HEK293 (cell line): ENCODE data around the gene SERAC1.
A peak's percentile ranks its signal among the peaks of the same experiment; 100 is the strongest.

ENCODE experiments used
- CTCF ChIA-PET: fragments of 350-600 bp; formaldehyde crosslinking; extraction: SDS; loops from one replicate; lab custom pipeline; 2021; ENCODE audit warnings: antibody characterized with exemption; lab: Yijun Ruan, JAX
- POLR2A ChIA-PET: fragments of 300-600 bp; formaldehyde crosslinking; extraction: SDS; loops from one replicate; lab custom pipeline; 2020; ENCODE audit warnings: antibody characterized with exemption, inconsistent platforms; lab: Yijun Ruan, JAX
- H3K27ac ChIP-seq: fragments of 200-500 bp; sonication (Bioruptor generic); 2 replicates; pipeline ENCODE4 v1.5.1; 2014; ENCODE audit warnings: low read depth, low read length, control low read depth, inconsistent platforms; ENCODE audit errors: extremely low read depth
- H3K36me3 ChIP-seq, 2 experiments: fragments of 200-500 bp in 1 of 2; sonication (Bioruptor generic) in 1 of 2; 1 replicate in 1 of 2; 2 replicates in 1 of 2; pipeline ENCODE4 v1.5.1; 2014 to 2017; ENCODE audit warnings: inconsistent platforms in 2 of 2, low read length in 2 of 2; ENCODE audit not compliant: control insufficient read depth in 2 of 2, insufficient read depth in 1 of 2
- H3K4me1 ChIP-seq: fragments of 200-500 bp; sonication (Bioruptor generic); 2 replicates; pipeline ENCODE4 v1.5.1; 2014; ENCODE audit warnings: mild to moderate bottlenecking, low read length, inconsistent platforms; ENCODE audit not compliant: control insufficient read depth, insufficient read depth
- H3K4me3 ChIP-seq: 2 replicates; pipeline ENCODE4 v1.5.1; 2011; ENCODE audit warnings: low read depth, mild to moderate bottlenecking, control low read depth, low read length, moderate library complexity
- H3K9me3 ChIP-seq: fragments of 200-500 bp; sonication (Bioruptor generic); 2 replicates; pipeline ENCODE4 v1.5.1; 2014; ENCODE audit warnings: low read depth, low read length, inconsistent platforms; ENCODE audit not compliant: control insufficient read depth, insufficient read depth
- CTCF ChIP-seq: fragments of 450-650 bp; formaldehyde crosslinking; IDR thresholded peaks from 2 replicates; pipeline ENCODE4 v1.5.1; 2016; ENCODE audit warnings: missing biosample characterization, missing genetic modification characterization
- GLIS2 ChIP-seq: fragments of 450-650 bp; formaldehyde crosslinking; IDR thresholded peaks from 2 replicates; pipeline ENCODE4 v1.5.1; 2016; ENCODE audit warnings: missing biosample characterization, missing genetic modification characterization
- IKZF3 ChIP-seq: fragments of 450-650 bp; IDR thresholded peaks from 2 replicates; pipeline ENCODE4 v1.5.0; 2018; ENCODE audit warnings: missing biosample characterization, mild to moderate bottlenecking, missing genetic modification characterization, moderate library complexity
- ZBTB1 ChIP-seq: fragments of 450-650 bp; formaldehyde crosslinking; IDR thresholded peaks from 2 replicates; pipeline ENCODE4 v1.5.1; 2016; ENCODE audit warnings: missing biosample characterization, missing genetic modification characterization
- ZBTB17 ChIP-seq: fragments of 450-650 bp; formaldehyde crosslinking; IDR thresholded peaks from 2 replicates; pipeline ENCODE4 v1.5.1; 2016; ENCODE audit warnings: missing biosample characterization, missing genetic modification characterization
- ZBTB48 ChIP-seq: fragments of 450-650 bp; formaldehyde crosslinking; IDR thresholded peaks from 2 replicates; pipeline ENCODE4 v1.5.1; 2016; ENCODE audit warnings: missing biosample characterization, missing genetic modification characterization
- ZBTB8A ChIP-seq: fragments of 450-650 bp; formaldehyde crosslinking; IDR thresholded peaks from 2 replicates; pipeline ENCODE4 v1.5.1; 2016; ENCODE audit warnings: missing biosample characterization, missing genetic modification characterization
- ZFHX2 ChIP-seq: fragments of 450-650 bp; formaldehyde crosslinking; conservative IDR thresholded peaks from 2 replicates; pipeline ENCODE4 v1.5.1; 2016; ENCODE audit warnings: missing biosample characterization, missing genetic modification characterization
- ZFP37 ChIP-seq: fragments of 450-650 bp; formaldehyde crosslinking; IDR thresholded peaks from 2 replicates; pipeline ENCODE4 v1.5.1; 2016; ENCODE audit warnings: missing biosample characterization, missing genetic modification characterization
- ZNF121 ChIP-seq: fragments of 450-650 bp; formaldehyde crosslinking; IDR thresholded peaks from 2 replicates; pipeline ENCODE4 v1.5.1; 2016; ENCODE audit warnings: missing biosample characterization, missing genetic modification characterization
- ZNF132 ChIP-seq: fragments of 450-650 bp; formaldehyde crosslinking; IDR thresholded peaks from 2 replicates; pipeline ENCODE4 v1.5.1; 2017; ENCODE audit warnings: missing biosample characterization, missing genetic modification characterization, borderline replicate concordance
- ZNF138 ChIP-seq: fragments of 450-650 bp; formaldehyde crosslinking; IDR thresholded peaks from 2 replicates; pipeline ENCODE4 v1.5.1; 2016; ENCODE audit warnings: missing biosample characterization, missing genetic modification characterization, borderline replicate concordance
- ZNF202 ChIP-seq: fragments of 450-650 bp; formaldehyde crosslinking; IDR thresholded peaks from 2 replicates; pipeline ENCODE4 v1.5.1; 2016; ENCODE audit warnings: missing biosample characterization, missing genetic modification characterization, borderline replicate concordance
- ZNF24 ChIP-seq: fragments of 450-650 bp; formaldehyde crosslinking; IDR thresholded peaks from 2 replicates; pipeline ENCODE4 v1.5.1; 2016; ENCODE audit warnings: missing biosample characterization, missing genetic modification characterization
- ZNF26 ChIP-seq: fragments of 450-650 bp; formaldehyde crosslinking; IDR thresholded peaks from 2 replicates; pipeline ENCODE4 v1.5.1; 2016; ENCODE audit warnings: missing biosample characterization, missing genetic modification characterization
- ZNF274 ChIP-seq, 2 experiments: fragments of 200-500 bp in 1 of 2; fragments of 450-650 bp in 1 of 2; sonication (Bioruptor generic) in 1 of 2; formaldehyde crosslinking in 1 of 2; IDR thresholded peaks; 2 replicates each; pipeline versions ENCODE4 v1.5.1 to v1.6.1; 2014 to 2016; ENCODE audit warnings: borderline replicate concordance in 1 of 2, inconsistent platforms in 1 of 2, low read length in 1 of 2, missing biosample characterization in 1 of 2, missing genetic modification characterization in 1 of 2
- ZNF302 ChIP-seq: fragments of 450-650 bp; formaldehyde crosslinking; IDR thresholded peaks from 2 replicates; pipeline ENCODE4 v1.5.1; 2016; ENCODE audit warnings: missing biosample characterization, missing genetic modification characterization, low read depth
- ZNF473 ChIP-seq: fragments of 450-650 bp; formaldehyde crosslinking; IDR thresholded peaks from 2 replicates; pipeline ENCODE4 v1.5.1; 2017; ENCODE audit warnings: missing biosample characterization, missing genetic modification characterization
- ZNF48 ChIP-seq: fragments of 450-650 bp; formaldehyde crosslinking; IDR thresholded peaks from 2 replicates; pipeline ENCODE4 v1.5.1; 2016; ENCODE audit warnings: missing biosample characterization, missing genetic modification characterization
- ZNF501 ChIP-seq: fragments of 450-650 bp; formaldehyde crosslinking; IDR thresholded peaks from 2 replicates; pipeline ENCODE4 v1.5.1; 2016; ENCODE audit warnings: missing biosample characterization, missing genetic modification characterization
- ZNF654 ChIP-seq: fragments of 450-650 bp; formaldehyde crosslinking; IDR thresholded peaks from 2 replicates; pipeline ENCODE4 v1.5.1; 2016; ENCODE audit warnings: low read depth, missing biosample characterization, missing genetic modification characterization
- ZNF660 ChIP-seq: fragments of 450-650 bp; IDR thresholded peaks from 2 replicates; pipeline ENCODE4 v1.5.1; 2018; ENCODE audit warnings: missing biosample characterization, mild to moderate bottlenecking, missing genetic modification characterization
- ZNF792 ChIP-seq: fragments of 450-650 bp; formaldehyde crosslinking; IDR thresholded peaks from 2 replicates; pipeline ENCODE4 v1.5.1; 2016; ENCODE audit warnings: missing biosample characterization, missing genetic modification characterization
- ZNF843 ChIP-seq: fragments of 450-650 bp; formaldehyde crosslinking; IDR thresholded peaks from 2 replicates; pipeline ENCODE4 v1.5.1; 2016; ENCODE audit warnings: missing biosample characterization, missing genetic modification characterization
- ZSCAN30 ChIP-seq: fragments of 450-650 bp; IDR thresholded peaks from 2 replicates; pipeline ENCODE4 v1.5.1; 2018; ENCODE audit warnings: missing biosample characterization, mild to moderate bottlenecking, missing genetic modification characterization, moderate library complexity
- TF ChIP-seq, protein P1 (sequence below): fragments of 450-650 bp; formaldehyde crosslinking; IDR thresholded peaks from 2 replicates; pipeline ENCODE4 v1.5.1; 2017; ENCODE audit warnings: missing biosample characterization, missing genetic modification characterization
- TF ChIP-seq, protein P2 (sequence below): fragments of 450-650 bp; formaldehyde crosslinking; IDR thresholded peaks from 2 replicates; pipeline ENCODE4 v1.5.1; 2016; ENCODE audit warnings: missing biosample characterization, missing genetic modification characterization
- TF ChIP-seq, protein P3 (sequence below): fragments of 450-650 bp; formaldehyde crosslinking; IDR thresholded peaks from 2 replicates; pipeline ENCODE4 v1.5.1; 2016; ENCODE audit warnings: missing biosample characterization, missing genetic modification characterization

Gene SERAC1

DNA sequence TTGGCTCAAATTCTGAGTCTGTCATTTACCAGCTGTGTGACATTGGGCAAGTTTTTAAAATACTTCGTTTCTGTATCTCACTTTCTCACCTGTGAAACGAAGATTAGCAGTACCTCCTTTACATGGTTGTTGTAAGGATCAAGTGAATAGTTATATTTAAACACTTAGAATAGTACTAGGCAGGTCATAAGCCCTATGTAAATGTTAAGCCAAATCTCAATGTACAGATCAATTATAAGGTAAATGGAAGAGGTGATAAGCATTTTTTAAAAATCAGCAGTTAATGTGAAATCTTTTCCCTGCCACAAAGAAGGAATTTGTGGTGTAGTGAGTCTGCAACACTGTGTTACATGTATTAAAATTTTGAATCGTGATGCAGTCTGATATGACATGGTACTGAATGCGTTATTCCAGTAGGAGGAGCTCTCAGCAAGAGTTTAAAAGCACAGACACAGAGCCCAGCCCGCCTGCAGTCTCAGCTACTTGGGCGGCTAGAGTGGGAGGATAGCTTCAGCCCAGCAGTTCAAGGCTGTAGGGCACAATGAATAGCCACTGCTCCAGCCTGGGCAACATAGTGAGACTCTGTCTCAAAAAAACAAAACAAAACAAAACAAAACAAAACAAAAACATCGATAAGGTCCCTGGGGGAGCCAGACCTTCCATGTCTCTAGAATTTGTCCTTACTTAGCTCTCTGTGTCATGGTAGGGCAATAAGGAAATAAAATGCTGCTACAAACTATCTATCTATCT is 46.0 kb upstream of the SERAC1 start:
- Histone ChIP-seq H3K9me3 (no peaks in the 10 kb centered on the region), H3K36me3 (no peaks in the 10 kb centered on the region), H3K27ac (no peak overlapping the region), H3K4me3 (no peak overlapping the region), H3K4me1 (no peaks in the 10 kb centered on the region)
- ChIA-PET POLR2A (interaction anchor here (0.8 kb wide), 2 partner anchors 430 to 431 kb away, joined by 3 read pairs; partner anchors contain the start of gene DYNLT1), CTCF (interaction anchor here (0.5 to 3.1 kb wide), 81 partner anchors 9 to 1442 kb away, joined by 3 to 59 read pairs (median 4); partner anchors contain the start of gene DYNLT1)
- TF ChIP-seq ZNF843 (tag by site-specific recombination) (no peak), ZNF792 (no peak), ZBTB8A (tag by site-specific recombination) (peak; percentile 95), ZNF274 (IDR thresholded peaks at IDR 0.05; ENCODE audit: low read length) (no peak), ZNF274 (tag by site-specific recombination; IDR thresholded peaks at IDR 0.05; ENCODE audit: borderline replicate concordance) (no peak), ZNF24 (tag by site-specific recombination) (no peak), ZNF202 (tag by site-specific recombination) (no peak), CTCF (peak; percentile 76), ZNF26 (no peak), ZNF302 (tag by site-specific recombination) (no peak), ZNF654 (tag by site-specific recombination) (peak; percentile 99), ZNF473 (tag by site-specific recombination) (no peak), IKZF3 (tag by site-specific recombination) (no peak), ZNF501 (tag by site-specific recombination) (no peak), GLIS2 (tag by site-specific recombination) (no peak), ZNF48 (tag by site-specific recombination) (no peak), ZBTB48 (no peak), ZBTB17 (tag by site-specific recombination) (peak; percentile 83), ZNF132 (tag by site-specific recombination) (no peak), ZFP37 (tag by site-specific recombination) (no peak), ZFHX2 (tag by site-specific recombination) (peak; percentile 60), ZNF138 (tag by site-specific recombination) (no peak), ZSCAN30 (tag by site-specific recombination) (peak; percentile 74), ZBTB1 (tag by site-specific recombination) (no peak), ZNF660 (tag by site-specific recombination) (0 out of 2 replicates have a peak, but pooled peaks have one; percentile 34), ZNF121 (peak; percentile 99)
- TF ChIP-seq, protein P1, sequence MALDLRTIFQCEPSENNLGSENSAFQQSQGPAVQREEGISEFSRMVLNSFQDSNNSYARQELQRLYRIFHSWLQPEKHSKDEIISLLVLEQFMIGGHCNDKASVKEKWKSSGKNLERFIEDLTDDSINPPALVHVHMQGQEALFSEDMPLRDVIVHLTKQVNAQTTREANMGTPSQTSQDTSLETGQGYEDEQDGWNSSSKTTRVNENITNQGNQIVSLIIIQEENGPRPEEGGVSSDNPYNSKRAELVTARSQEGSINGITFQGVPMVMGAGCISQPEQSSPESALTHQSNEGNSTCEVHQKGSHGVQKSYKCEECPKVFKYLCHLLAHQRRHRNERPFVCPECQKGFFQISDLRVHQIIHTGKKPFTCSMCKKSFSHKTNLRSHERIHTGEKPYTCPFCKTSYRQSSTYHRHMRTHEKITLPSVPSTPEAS (tag by site-specific recombination): no peak
- TF ChIP-seq, protein P2, sequence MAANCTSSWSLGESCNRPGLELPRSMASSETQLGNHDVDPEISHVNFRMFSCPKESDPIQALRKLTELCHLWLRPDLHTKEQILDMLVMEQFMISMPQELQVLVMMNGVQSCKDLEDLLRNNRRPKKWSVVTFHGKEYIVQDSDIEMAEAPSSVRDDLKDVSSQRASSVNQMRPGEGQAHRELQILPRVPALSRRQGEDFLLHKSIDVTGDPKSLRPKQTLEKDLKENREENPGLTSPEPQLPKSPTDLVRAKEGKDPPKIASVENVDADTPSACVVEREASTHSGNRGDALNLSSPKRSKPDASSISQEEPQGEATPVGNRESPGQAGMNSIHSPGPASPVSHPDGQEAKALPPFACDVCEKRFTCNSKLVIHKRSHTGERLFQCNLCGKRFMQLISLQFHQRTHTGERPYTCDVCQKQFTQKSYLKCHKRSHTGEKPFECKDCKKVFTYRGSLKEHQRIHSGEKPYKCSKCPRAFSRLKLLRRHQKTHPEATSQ: no peak
- TF ChIP-seq, protein P3, sequence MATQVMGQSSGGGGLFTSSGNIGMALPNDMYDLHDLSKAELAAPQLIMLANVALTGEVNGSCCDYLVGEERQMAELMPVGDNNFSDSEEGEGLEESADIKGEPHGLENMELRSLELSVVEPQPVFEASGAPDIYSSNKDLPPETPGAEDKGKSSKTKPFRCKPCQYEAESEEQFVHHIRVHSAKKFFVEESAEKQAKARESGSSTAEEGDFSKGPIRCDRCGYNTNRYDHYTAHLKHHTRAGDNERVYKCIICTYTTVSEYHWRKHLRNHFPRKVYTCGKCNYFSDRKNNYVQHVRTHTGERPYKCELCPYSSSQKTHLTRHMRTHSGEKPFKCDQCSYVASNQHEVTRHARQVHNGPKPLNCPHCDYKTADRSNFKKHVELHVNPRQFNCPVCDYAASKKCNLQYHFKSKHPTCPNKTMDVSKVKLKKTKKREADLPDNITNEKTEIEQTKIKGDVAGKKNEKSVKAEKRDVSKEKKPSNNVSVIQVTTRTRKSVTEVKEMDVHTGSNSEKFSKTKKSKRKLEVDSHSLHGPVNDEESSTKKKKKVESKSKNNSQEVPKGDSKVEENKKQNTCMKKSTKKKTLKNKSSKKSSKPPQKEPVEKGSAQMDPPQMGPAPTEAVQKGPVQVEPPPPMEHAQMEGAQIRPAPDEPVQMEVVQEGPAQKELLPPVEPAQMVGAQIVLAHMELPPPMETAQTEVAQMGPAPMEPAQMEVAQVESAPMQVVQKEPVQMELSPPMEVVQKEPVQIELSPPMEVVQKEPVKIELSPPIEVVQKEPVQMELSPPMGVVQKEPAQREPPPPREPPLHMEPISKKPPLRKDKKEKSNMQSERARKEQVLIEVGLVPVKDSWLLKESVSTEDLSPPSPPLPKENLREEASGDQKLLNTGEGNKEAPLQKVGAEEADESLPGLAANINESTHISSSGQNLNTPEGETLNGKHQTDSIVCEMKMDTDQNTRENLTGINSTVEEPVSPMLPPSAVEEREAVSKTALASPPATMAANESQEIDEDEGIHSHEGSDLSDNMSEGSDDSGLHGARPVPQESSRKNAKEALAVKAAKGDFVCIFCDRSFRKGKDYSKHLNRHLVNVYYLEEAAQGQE (tag by site-specific recombination): no peak
